ENCODE results near the gene PRKCB.
A peak's percentile ranks its signal among the peaks of the same experiment; 100 is the strongest.

The PRKCB gene

DNA sequence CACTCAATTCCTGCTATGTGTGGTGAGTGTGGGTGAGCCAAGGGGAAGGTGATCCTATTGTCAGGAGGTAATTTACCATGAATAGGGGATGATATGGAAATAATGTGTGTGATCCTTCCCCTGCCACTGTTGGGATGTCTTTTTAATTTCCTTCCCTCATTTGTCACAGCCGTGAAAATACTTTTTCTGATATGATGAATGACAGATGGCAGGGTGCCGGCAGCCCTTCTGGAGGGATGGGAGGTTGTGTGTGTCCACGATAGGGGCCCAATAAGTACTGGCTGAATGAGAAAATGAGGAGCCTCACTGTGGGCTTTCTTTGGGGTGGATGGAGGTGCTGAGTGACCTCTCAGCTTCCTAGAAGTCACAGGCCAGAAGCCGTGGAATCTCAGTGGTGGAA lies 109.5 kb downstream of the PRKCB start:
- no peak for DNase-seq

GRCh38 chr16:23947838-23948237 lies 112.1 kb downstream of the PRKCB start:
- DNase-seq = no peak

- DNase-seq = peak; percentile 54 to 56
Observed at GRCh38 chr16:23948949-23949411, 113.2 kb downstream of the PRKCB start.

DNA sequence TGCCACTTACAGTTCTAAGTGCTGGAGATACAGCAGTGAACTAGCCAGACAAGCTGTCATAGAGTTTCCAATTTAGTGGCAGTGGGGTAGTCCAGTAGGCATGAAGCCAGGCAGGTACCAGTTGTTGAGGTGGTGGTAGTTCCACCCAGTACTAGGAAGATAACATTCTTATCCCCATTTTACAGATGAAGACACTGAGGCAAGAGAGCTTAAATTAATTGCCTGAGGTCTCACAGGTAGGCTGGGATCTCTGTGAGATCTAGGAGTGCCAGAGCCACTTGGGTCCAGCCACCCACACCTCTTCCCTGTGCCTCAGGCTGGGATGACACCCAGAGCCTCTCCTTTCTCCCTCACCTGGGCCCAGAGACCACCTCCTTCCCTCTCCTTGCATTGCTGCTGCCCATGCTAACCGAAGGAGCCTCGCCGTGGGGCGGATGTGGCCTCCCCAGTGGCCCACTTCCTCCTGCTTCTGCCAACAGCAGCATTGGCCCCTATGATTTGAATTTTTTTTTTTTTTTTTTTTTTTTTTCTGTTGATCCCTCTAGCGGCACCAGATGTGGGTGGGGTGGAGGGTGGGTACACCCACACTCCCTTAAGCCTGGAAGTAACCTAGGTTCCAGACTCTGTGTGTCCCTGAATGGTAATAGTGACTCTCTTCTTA lies 114.0 kb downstream of the PRKCB start:
- DNase-seq = peak; percentile 67 to 71

GRCh38 chr16:23950291-23950894 lies 114.6 kb downstream of the PRKCB start:
- DNase-seq = peak; percentile 42 to 49

DNA sequence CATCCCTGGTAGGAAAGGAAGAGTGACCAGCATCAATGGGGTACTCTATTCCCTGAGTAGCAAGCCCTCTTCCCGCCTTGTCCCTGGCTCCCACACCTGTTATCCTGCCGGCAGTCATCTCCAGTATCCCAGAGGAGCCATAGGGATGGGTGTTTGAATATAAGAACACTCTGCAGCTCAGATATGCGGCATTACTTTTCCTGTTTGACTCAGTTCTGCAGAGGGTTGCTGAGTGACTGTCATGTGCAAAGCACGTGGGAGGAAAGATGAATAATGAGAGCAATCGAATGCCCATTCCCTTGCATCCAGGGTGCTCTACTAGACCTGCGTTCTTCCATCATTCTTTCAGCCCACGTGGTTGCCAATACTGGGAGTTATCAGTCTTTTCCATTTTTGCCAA lies 115.1 kb downstream of the PRKCB start:
- peak; percentile 47 to 56 for DNase-seq

DNA sequence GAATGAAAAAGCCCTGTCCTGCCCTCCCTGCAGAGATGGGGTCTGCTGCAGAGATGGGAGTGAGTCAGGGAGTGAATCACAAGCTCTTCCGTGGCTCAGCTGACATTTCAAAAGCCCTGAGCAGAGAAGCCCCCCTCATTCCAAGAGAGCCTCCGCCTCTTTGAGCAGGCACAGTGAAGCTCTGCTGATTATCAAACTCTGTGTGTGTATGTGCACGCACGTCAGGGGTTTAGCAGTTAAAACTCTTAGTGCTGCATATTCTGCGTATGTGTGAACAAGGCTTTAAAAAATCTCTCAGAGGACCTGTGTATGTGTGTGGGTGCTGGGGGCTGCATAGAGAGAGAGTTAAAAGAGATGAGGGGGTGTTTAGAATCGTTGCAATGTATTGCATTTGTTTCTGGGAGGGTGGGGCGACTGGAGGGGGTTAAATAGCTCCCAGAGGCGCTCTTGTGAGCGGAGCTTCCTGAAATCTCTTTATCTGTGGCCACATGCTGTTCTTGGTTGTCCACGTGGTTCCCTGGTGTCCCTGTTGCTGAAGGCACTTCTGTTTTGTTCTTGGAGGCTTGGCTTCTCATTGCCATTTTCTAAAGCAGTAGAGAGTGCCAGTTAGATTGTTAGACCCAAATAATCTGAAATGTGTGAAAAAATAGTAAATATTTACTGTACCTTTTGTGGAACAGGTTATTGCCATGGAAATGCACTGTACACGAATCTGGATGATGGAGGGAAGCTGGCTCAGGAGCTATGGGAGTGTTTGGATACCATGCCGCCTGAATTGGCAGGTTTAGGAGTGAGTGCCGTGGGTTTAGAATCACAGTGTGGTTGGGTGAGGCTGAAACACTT lies 116.6 kb downstream of the PRKCB start:
- DNase-seq = peak; percentile 59 to 65

- peak in 1 of 2 experiments; percentile 17 for DNase-seq
Observed at GRCh38 chr16:23952971-23953300, 117.2 kb downstream of the PRKCB start.

- no peak for DNase-seq
Observed at GRCh38 chr16:23953476-23953875, 117.7 kb downstream of the PRKCB start.

- no peak for DNase-seq
Observed at GRCh38 chr16:23955088-23955487, 119.3 kb downstream of the PRKCB start.

DNA sequence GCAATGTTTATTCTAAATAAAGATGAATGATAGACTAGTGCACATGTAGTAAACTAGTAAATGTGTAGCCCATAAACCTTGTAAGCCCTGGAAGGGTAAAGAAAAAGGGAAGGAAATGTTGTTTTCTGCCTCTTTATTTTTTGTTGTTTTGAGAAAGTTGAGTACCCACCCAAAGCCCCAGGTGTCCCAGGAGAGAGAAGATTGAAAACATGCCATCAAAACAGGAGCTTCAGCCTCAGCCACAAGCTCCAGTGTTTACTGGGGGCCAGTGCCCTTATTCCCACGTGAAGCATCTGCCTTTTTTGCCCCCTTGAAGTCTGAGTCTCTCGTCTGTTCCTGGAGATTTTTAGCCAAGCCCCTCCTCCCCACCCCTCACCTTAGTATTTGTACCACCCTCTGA lies 121.5 kb downstream of the PRKCB start:
- no peak for DNase-seq

GRCh38 chr16:23959072-23959751 lies 123.4 kb downstream of the PRKCB start:
- DNase-seq = peak in 1 of 2 experiments; percentile 39

DNA sequence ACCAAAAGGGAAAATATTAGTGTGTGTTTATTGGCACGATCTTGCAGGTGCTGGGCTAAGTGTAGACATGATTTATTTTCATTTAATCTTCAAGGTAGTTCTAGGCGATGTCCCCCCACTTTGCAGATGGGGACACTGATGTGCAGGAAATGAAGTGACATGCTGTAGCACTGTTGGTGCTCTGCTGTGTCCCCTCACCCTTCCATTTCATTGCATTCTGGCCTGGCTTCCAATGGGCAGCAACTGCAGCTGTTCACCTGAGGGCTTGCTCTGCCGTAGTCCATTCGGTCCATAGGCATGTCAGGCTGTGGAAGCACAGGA lies 123.9 kb downstream of the PRKCB start:
- DNase-seq = no peak

DNA sequence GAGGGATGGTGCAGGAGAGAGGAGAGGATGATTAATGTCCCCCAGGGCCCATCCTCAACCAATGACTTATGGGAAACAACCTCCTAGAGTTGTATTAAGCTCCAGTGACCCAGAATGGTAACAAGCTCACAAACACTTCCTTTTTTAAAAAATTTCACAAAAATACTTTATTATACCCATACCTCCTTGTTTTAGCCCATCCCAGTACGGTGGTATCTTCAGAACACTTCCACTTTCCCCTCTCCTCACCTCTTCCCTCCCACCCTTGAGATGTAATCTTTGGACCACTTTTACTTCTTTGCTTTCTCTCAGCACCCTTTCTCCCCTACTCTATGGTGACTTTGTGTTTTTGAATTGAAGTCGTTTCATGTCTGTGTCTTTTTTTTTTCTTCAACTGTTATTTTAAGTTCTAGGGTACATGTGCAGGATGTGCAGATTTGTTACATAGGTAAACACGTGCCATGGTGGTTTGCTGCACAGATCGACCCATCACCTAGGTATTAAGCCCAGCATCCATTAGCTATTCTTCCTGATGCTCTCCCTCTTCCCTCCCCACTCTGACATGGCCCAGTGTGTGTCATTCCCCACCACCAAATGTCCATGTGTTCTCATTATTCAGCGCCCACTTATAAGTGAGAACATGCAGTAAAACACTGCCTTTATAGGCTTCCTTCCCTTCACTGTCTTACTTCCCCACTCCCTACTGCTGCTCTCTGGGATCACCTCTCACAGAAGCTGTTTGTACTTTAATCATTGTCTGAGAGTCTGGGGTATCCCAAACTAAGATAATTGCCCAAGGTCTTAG lies 124.5 kb downstream of the PRKCB start:
- no peak for DNase-seq

DNA sequence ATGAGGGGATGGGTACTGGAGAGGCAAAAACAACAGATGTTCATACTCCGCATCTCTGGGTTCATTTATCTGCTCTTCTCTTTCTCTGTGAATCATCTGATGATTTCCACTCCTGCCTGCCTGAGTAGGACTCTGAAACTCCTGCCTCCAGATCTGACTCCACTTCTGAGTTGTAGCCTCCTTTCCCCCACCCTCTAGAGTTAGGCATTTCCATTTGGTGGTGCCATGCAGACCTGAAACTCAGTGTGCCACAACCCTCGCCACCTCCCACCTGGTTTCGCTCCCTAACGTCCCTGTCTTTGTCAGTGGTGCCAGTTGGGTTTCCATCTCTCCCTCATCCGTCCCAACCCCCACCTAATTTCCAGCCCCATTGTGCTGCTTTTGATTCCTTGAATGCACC lies 126.2 kb downstream of the PRKCB start:
- peak; percentile 79 to 80 for DNase-seq

GRCh38 chr16:23964136-23964535 lies 128.4 kb downstream of the PRKCB start:
- no peak for DNase-seq

GRCh38 chr16:23965137-23965733 lies 129.5 kb downstream of the PRKCB start:
- no peak for DNase-seq

DNA sequence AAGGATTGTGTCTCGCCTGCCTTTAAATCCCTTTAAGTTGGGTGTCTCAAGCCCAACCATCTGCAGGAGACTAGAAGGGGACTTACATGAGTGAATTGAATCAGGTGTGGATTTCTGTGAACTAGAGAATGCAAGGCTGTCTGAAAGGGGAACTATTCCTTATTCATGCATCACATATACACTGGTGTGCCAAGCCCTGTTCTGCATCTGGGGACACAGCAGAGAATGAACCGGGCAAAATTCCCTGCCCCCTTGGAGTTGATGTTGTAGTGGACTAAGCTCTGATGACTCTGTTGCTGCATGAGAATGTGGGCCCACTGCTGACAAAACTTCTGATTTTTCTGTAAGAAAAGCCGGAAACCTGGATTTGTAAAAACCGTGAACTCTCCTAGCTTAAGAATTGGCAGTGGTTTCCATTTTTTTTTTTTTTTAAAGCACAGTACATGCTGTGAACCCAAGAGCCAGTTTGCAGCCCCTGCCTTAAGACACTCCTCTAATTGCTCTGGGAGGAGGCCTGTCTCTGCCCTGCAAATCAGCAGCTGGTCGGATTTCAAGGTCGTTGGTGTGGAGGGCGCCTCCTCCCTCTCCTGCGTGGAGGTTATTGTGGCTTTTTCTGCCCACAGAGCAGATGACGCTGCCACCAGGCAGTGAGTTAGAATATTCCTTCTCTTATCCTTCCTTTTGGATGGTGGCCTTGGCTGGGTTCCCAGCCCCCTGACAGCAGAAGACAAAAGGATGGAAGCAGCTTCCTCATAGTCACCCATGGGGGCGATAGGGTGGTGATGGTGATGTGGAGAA lies 131.0 kb downstream of the PRKCB start:
- DNase-seq = peak in 1 of 2 experiments; percentile 38

DNA sequence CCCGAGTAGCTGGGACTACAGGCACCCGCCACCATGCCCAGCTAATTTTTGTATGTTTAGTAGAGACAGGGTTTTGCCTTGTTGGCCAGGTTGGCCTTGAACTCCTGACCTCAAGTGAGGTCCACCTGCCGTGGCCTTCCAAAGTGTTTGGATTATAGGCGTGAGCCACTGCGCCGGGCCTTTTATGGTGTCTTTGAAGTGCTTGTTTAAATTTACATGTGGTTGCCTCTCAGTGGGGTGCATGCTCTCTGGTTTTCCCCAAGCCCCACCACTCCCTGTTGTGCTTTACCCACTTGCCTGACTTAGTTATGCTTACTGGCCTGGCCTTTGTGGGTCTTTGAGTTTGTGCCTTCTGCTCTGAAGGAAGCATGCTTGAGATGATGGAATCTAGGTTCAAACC lies 132.0 kb downstream of the PRKCB start:
- no peak for DNase-seq

GRCh38 chr16:23968176-23968575 lies 132.4 kb downstream of the PRKCB start:
- DNase-seq = no peak

All from activated T-cell treated with anti-CD3 and anti-CD28 coated beads, Interleukin-2, amount 50 U/mL, for 48 hours (primary cell).